DMS53 (cell line): Measurements from ENCODE around the gene GRHL3.

Experiments
- DNase-seq: peaks from one replicate; lab custom pipeline; 2025; lab: John Stamatoyannopoulos, UW

Gene GRHL3

DNA sequence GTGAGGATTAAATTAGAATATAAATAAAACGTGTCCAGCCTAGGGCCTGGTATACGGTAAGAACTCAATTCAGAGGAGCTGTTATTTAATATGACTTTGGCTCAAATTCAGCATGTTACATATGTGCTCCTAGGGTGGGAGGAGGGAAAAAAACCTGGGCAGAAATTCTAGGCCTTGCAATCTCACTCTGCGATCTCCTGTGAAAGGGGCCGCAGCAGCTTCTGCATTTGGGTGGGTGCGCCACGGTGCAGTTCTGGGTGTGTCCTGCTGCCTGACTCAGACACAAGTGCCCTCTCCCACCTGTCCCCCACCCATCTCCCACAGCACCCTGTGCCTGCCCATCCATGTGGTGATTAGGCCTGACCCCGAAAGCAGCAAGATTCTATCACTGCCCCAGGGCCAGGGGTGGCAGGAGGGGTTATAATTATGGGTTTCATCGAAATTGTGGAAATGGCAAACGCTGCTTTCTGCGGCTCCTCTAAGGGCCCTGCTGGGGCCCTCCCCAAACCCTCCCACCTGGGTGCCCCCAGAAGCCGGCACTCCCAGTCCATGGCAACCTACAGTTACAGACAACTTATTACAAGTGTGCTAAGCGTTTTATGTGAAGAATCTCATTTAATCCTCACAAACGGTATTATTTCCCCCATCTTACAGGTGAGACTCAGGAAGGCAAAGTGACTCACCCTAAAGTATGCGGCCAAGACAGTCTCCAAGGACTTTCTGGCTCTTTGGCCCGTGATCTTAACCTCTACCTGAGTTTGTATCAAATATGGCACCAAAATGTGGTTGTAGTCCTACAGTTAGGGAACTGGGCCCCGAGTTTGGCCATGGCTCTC, 25.5 kb upstream of the GRHL3 start:
- DNase-seq: no peak

DNA sequence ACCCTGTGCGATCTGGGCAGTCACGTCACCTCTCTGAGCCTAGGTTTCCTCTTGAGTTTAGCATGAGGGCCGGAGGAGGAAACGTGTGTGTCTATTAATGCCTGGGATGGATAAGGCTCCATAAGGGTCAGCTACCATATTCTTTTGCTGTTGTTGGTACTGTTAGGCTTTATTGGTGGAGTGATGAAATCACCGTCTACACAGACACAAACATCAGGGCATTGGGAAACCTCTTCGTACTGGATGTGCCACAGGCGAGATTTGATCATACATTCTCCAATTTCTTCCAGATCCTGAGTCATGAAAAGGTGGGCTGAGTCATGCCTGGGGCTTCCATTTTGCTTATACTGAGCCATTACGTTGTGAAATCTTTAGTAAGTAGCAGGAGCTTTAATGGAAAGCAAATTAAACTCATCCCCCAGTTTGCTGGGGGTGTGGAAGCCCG, 24.9 kb upstream of the GRHL3 start:
- no peak for DNase-seq

DNA sequence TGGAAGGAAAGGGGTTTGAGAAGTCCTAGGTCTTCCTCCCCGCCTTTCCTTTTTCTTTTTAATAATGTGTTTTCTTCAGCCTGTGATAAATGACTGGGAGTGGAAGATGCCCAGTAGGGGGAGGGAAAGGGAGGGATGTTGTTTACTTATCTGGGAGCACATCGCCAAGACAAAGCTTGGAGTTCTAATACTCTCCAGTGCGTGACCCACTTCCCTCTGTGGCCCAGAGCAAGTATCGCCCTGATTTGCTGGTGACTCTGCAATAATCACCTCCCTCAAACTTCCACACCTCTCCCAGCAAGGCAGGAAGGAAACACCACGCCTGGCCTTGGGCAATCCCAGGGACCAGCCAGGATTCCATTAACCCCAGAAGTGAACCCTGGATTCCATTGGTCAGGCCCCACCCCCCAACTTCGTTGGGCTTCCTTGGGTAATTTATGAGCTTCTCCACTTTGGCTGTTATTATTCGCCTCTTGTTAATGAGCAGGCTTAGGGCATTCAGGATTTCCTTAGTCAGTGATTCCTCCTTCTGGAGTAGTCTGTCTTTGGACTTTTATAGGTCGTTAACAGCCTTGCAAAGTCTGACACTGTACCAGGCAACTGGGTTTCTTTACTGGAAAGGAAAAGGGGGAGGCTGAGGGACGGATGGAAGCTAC, 24.3 kb upstream of the GRHL3 start:
- DNase-seq: no peak

DNA sequence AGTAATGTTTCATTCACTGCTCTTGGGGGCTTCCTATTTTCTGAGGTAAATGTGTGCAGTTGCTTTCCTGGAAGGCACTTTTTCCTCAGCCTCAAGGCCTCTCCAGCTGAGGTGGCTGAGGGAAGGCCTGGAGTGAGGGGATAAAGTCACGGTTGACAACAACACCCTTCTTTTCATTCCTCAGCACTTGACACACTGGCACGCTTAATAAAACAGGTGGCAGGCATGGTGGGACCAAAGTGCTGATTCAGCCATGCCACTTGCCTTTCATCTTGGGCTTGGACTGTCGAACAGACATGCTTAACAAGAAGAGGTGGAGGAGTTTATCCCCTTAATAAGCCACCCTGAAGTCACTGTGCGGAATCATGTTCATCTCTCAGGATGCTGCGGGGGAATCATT, 23.6 kb upstream of the GRHL3 start:
- DNase-seq: no peak

DNA sequence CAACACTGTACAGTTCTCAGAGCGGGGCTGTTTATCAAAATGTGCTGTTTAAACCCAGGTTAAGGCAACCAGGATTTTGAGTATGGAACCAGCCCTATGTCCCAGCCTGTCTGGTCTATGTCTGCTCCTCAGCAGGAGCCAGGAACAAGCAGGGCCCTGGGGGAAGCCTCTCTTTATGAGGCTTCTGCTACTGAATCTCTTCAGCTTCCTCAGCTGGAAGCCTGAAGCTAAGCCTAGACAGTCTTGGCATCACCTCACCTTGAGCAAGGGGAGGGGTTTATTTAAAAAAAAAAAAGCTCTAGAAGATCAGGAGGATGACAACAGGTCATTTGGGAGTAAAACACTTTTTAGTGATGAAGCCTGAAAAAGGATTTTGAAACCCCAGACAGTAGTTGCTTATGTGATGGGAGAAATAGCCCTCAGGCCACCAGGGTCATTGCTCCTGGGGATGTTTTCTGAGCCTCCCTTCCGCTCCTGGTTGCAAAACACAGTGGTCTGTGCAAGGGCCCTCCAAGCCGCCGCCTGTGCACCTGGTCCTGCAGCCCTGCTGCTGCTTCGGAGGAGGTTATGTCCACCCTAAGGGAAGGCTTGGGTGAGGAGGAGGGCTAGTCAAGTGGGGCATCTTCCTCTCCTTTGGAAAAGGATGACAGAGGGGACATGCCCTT, 21.8 kb upstream of the GRHL3 start:
- no peak for DNase-seq

DNA sequence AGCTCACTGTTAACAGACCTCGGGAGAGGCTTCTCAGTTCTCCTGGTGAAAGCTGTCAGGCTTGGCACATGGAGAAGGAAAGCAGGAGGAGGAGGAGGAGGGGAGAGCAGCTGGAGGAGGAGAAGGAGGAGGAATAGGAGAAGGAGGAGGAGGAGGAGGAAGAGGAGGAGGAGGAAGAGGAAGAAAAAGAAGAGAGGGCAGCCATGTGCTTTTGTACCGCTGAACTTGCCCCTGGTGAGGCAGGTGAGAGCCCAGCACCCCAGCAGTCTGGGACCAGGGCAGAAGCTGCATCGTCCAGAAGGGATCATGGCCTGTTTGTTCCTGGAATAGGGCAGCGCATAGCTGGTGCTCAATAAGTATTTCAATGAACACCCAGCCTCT, 21.3 kb upstream of the GRHL3 start:
- DNase-seq: no peak

DNA sequence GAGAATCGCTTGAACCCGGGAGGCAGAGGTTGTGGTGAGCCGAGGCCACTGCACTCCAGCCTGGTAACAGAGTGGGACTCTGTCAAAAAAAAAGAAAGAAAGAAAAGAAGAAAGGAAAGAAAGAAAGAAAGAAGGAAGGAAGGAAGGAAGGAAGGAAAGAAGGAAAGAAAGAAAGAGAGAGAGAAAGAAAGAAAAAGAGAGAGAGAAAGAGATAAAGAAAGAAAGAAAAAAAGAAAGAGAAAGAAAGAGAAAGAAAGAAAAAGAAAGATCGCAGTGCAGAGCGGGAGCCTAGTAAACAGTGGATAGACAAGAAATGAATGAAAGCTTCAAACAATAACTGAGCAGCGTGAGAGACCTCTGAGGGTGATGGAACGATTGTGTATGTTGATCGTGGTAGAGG, 20.6 kb upstream of the GRHL3 start:
- no peak for DNase-seq

DNA sequence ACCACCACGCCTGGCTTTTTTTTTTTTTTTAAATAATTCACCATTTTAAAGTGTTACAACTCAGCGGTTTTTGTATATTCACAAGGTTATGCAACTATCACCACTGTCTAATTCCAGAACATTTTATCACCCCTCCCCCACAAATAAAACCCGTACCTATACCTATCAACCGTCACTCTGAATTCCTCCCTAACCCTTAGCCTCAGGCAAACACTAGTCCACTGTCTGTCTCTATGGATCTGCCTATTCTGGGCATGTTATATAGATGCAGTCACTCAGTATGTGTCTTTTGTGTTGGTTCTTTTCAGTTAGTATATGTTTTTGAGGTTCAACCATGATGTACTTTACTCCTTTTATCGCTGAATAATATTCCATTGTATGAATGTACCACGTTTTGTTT, 19.3 kb upstream of the GRHL3 start:
- DNase-seq: no peak

DNA sequence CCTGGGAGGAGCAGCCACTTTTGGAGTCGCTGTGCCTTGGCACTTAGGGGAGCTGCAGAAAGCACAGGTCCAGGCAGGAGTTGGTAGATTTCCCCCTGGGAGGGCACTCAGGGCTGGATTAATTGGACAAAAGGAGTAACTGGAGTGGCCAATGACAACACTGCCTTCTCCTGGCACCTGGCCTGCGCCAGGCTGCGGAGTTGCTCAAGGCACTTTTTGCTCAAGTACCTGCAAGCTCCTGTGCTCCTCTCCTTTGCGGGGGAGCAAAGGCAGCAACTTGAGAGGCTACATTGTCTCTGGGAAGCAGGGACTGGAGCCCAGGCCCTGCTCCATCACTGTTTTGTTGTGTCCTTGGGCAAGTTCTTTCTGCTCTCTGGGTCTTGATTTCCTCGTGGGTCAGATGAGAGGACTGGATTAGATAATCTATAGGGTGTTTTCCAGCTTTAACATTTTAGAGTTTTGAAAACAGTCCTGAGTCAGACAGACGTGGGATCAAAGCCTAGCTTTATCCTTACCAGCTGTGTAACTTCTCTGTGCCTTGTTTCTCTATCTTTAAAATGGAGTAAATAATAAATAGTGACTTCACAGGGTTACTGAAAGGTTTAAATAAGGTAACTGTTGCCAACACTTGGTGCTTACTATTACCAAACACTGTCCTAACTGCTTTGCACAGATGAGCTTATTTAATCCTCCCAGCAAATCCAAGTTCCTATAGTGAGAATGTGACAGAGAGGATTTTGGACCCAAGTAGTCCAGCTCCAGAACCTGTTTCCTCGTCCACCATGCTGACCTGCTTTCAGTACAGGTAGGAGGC, 18.0 kb upstream of the GRHL3 start:
- DNase-seq: no peak

DNA sequence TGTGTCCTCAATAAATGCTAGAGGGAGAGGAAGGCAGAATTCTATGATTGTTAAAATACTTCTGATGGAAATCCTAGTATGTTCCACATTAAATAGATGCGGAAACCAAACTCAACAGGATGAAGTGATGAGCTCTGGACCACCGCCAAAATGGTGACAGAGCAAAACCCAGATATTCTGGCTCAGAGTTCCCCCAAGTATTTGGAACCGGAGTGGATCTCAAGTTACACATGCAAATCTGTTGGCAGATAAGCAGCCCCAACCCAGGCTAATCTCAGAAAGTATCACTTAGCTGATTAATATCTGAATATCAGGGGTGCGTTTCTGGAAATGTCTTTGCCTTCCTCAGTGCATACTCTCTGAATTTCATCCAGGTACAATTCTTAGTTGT, 17.4 kb upstream of the GRHL3 start:
- no peak for DNase-seq

DNA sequence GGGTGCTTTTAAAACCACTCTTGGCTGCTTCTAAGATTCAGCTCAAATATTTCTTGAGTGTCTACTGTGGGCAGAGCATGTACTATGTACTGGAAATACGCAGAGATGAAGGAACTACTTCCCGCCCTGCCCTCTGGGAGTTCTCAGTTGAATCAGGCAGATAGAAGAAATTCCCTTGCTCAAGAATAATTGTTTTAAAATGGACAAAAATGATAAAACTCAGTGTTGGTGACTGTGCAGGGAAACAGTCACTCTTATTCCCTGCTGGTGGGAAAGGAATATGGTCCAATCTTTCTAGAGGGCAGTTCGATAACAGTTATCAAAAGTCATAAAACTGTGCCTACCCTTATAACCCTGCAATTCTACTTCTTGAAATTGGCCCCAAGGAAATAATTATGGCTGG, 16.9 kb upstream of the GRHL3 start:
- no peak for DNase-seq

DNA sequence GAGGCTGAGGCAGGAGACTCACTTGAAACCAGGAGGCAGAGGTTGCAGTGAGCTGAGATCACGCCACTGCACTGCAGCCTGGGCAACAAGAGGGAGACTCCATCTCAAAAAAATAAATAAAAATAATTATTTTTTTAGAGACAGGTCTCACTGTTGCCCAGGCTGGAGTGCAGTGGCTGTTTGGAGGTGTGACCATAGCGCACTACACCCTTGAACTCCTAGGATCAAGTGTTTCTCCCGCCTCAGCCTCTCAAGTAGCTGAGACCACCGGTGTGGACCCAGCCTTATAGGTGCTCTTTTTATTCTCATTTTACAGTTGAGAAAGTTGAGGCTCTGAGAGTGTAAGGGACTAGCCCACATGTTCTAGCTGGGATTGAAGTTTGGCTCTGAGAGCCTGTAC, 15.6 kb upstream of the GRHL3 start:
- DNase-seq: no peak

DNA sequence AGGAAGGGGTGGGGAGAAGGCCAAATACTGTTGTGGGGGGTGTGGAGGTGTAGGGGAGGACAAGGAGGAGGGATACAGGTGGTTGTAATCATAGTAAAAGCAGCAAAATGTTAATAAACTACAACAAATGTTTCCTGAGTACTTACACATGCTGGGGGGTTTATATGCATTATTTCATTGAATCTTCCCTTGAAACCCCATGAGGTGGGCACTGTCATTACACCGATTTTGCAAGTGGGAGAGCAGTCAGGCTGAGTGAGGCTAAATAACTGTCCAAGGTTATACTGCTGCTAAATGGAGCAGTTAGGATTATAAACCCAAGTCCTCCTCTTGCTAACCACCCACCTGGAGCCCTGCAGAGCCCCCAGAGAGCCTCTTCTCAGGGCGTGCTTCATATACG, 14.4 kb upstream of the GRHL3 start:
- DNase-seq: no peak

DNA sequence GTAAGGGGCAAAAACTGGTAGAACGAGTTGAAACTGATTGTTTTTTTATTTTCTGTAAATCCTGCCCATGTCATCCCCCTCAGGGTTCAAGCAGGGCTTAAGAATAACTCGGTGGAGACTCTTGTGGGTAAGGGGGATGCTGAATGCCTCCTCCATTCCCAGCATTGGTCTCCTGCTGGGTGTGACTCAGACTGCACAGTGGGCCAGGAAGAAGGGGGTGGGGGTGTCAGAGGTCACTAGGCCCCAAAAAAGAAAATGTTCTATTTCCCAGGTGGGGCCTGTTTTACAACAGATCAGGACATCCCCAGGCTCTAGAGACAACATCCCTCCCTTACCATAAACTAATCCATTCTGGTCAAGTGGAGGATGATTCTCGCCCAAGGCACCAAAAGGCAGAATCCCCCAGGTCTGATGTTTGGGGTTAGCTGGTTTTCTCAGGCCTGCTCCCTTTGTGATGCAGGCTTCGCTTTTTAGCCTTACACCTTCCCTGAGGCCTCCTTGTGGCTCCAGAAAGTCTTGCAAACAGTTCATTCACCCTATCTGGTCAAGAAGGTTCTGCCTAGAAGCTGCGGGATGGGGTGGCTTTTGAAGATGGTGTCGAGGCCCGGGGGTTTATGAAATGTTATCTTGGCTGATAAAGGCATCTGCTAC, 10.7 kb upstream of the GRHL3 start:
- peak; percentile 17 for DNase-seq

DNA sequence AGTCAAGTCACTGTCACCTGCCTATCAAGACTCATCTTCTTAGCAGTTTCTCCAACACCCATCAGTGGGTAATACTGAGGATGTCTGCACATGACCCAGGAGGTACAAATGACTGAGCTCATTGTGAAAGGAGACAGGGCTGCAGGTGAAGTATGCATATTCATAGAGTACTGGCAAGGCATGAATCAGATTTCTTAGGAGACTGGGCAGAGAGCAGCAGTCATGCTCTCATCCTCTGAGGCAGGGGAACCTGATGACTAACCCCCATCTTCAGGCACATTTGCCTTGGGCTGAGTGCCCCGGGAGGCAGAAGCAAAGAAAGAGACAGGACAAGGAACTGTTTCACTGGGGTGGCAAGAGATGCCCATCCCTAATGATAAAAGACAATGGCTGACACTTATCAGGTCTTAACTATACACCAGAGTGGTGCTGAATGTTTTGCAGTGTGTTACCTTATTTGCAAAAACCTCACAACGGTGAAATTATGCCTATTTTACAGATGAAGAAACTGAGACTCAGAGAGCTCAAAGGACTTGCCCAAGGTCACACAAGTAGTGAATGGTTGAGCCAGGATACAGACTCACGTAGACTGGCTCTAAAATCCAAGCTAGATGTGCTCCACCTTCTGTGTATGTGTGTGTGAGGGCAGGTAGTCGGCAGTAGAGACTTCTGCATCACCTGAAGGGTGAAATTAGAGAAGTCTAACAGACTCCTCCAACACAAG, 9.2 kb upstream of the GRHL3 start:
- no peak for DNase-seq

DNA sequence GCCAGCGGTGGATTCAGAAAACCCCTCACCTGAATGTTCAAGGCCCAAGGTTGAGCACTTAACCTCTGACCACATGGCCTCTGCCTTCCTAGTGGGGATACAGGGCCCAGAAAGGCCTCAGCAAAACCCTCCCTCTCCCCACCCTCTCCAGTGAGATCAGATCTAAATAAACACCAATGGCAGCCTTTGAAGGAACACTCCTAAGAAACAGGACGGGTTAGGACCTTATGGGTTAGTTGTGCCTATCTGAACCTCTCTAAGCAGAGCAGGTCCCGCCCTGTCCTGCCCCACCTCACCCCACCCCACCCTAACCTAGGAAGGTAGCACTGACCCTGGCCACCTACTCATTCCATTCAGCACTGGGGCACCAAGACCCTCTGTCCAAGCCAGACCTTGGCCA, 7.9 kb upstream of the GRHL3 start:
- no peak for DNase-seq

DNA sequence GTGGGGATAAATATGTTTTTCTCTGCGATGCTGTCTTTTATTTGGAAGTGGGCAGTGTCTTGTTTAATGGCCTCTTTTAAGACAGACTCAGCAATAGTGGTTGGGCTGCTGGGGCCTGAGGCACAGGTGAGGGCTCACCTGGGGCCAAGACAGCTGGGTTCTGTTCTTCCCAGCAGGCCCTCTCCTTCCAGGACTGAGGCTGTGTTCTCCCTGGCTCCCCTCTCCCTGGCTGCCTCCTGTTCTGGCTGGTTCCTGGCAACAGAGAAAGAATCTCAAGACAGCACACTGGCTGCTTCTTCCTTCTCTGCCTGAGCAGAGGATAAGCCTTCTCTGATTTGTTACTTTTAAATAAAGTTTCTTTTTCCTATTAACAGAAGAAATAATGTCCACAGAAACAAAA, 7.4 kb upstream of the GRHL3 start:
- DNase-seq: no peak

DNA sequence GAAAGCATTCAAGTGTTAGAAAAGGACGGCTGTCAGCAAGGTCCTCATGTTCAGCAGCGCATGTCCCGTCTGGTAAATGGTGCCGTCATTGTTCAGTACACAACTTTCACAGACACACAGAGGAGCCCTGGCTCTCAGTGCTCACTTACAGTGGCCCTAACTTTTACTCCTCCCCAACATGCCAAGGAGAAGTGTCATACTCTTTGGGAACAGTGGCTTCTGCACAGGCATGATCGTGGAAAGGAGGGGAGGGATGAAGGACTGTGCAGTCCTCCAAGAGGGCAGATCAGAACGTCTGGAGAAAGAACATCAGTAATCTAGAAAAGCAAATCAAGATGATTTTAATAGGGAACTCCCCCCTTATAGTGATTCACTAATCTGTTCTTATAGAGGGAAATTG, 3.8 kb upstream of the GRHL3 start:
- DNase-seq: no peak

DNA sequence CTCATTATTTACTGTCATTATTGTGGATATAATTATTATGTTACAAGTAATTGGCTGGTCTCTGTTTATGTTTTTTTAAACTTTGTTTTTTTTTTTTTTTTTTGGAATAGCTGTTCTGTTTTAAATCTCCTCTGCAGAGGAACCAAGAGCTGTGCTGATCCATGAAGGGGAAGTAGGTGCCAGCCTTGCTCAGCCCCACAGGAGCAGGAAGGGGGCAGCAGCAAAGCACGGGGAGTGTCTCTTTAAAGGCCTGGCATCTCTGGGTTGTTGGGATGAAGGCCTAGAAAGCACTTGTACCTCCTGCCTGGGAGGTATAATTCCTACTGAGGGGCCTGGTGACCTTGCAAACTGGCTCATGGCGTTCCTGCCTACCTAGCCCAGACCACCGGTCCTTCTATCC, 2.5 kb upstream of the GRHL3 start:
- DNase-seq: no peak

DNA sequence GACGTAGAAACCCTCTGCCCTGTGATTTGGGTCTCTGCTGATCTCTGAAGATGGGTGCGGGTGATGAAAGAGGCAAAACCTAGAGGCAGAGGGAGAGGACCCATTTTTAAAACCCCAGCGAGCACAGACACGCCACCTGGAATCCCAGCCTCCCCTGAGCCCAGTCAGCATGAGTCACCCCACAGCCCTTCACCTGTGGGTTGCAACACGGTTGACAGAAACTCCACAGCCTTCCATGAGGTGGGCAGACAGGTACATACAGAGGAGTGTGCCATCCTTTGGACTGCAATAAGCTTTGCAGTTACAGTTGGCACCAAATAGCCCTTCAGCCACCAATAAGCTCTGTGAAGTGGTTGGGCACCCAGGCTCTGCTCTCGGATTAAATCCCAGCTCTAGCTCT, 2.1 kb upstream of the GRHL3 start:
- peak; percentile 52 for DNase-seq

DNA sequence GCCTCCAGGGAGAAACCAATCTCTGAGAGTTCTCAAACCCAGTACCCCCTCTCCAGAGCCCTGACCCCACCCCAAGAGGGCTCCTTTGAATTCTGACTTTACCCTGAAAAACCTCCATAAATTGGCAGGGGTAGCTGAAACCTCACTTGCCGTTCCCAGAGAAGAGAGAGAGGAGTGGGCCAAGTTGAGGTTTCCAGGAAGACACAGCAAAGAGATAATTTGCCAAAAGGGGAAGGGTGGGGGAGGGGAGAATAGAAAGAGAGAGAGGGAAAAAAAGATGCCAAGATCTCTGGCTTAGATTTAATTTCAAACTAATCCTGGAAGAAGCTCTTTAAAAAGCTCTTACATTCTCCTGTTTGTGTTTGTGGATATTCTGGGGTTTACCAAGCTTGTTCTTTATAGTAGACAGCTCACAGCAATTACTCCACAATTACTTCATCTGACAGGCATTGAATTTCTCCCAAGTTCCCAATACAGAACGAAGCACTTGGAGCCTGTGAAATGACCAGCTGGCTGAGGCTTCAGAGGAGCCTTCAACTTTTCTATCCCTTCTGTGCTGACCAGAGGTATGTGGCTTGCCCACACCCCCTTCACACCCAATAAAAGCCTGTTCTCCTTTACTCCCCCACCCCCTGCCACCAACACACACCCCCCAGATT, 1.1 kb upstream of the GRHL3 start:
- DNase-seq: no peak
